H9 (cell line): ENCODE results near the gene CAMK2G. TPM values are rescaled to one million over a fixed set of nuclear protein-coding genes. Genes with fewer than 3 reads are reported as not detected.

Experiments used
- DNase-seq: peaks from one replicate; pipeline ENCODE4 v3.0.0-alpha.2; 2017
- H2AFZ ChIP-seq: one replicate; pipeline ENCODE4 v1.6.1; 2013; ENCODE audit warnings: mild to moderate bottlenecking, low read length, control low read depth, moderate library complexity
- H2AK5ac ChIP-seq: 2 replicates; pipeline ENCODE4 v1.6.1; 2013; ENCODE audit warnings: low read length, control low read depth, mixed read lengths; ENCODE audit not compliant: insufficient read length
- H2BK120ac ChIP-seq: one replicate; pipeline ENCODE4 v1.6.1; 2013; ENCODE audit warnings: low read depth, mild to moderate bottlenecking, low read length, control low read depth, inconsistent platforms; ENCODE audit not compliant: poor library complexity, severe bottlenecking
- H2BK12ac ChIP-seq: 2 replicates; pipeline ENCODE4 v1.6.1; 2013; ENCODE audit warnings: low read length, control low read depth, mixed read lengths, low read depth; ENCODE audit not compliant: insufficient read length
- H2BK15ac ChIP-seq: 2 replicates; pipeline ENCODE4 v1.6.1; 2013; ENCODE audit warnings: low read depth, low read length, control low read depth
- H2BK20ac ChIP-seq: one replicate; pipeline ENCODE4 v1.6.1; 2013; ENCODE audit warnings: low read depth, mild to moderate bottlenecking, low read length, control low read depth, inconsistent platforms; ENCODE audit not compliant: poor library complexity, severe bottlenecking
- H2BK5ac ChIP-seq: 2 replicates; pipeline ENCODE4 v1.6.1; 2013; ENCODE audit warnings: low read length, control low read depth, mixed read lengths; ENCODE audit not compliant: insufficient read length
- H3K14ac ChIP-seq: 2 replicates; pipeline ENCODE4 v1.6.1; 2013; ENCODE audit warnings: low read length, control low read depth; ENCODE audit not compliant: insufficient read depth
- H3K18ac ChIP-seq: 2 replicates; pipeline ENCODE4 v1.6.1; 2013; ENCODE audit warnings: low read depth, mild to moderate bottlenecking, mixed read lengths, low read length, control low read depth; ENCODE audit not compliant: insufficient read length
- H3K23ac ChIP-seq: 2 replicates; pipeline ENCODE4 v1.6.1; 2013; ENCODE audit warnings: low read length, control low read depth, mixed read lengths, low read depth; ENCODE audit not compliant: insufficient read length
- H3K23me2 ChIP-seq: 2 replicates; pipeline ENCODE4 v1.6.1; 2013; ENCODE audit warnings: low read depth, mild to moderate bottlenecking, mixed read lengths, low read length, control low read depth; ENCODE audit not compliant: insufficient read length, poor library complexity, severe bottlenecking
- H3K27ac ChIP-seq: 2 replicates; pipeline ENCODE4 v1.5.1; 2013; ENCODE audit warnings: low read length, control low read depth, mixed read lengths, low read depth; ENCODE audit not compliant: insufficient read length
- H3K27me3 ChIP-seq: 2 replicates; pipeline ENCODE4 v1.6.1; 2013; ENCODE audit warnings: low read length, control low read depth, inconsistent platforms; ENCODE audit not compliant: insufficient read depth
- H3K4ac ChIP-seq: 2 replicates; pipeline ENCODE4 v1.6.1; 2013; ENCODE audit warnings: low read depth, mild to moderate bottlenecking, control low read depth, inconsistent platforms, low read length, moderate library complexity
- H3K4me1 ChIP-seq: 2 replicates; pipeline ENCODE4 v1.6.1; 2013; ENCODE audit warnings: low read length, control low read depth, inconsistent platforms; ENCODE audit not compliant: insufficient read depth
- H3K4me2 ChIP-seq: 2 replicates; pipeline ENCODE4 v1.6.1; 2013; ENCODE audit warnings: low read length, control low read depth, mixed read lengths; ENCODE audit not compliant: insufficient read length, insufficient read depth
- H3K56ac ChIP-seq: 2 replicates; pipeline ENCODE4 v1.6.1; 2013; ENCODE audit warnings: low read depth, mild to moderate bottlenecking, mixed read lengths, low read length, control low read depth; ENCODE audit not compliant: insufficient read length
- H3K79me1 ChIP-seq: 2 replicates; pipeline ENCODE4 v1.6.1; 2013; ENCODE audit warnings: low read depth, mild to moderate bottlenecking, moderate library complexity, low read length, control low read depth, inconsistent platforms; ENCODE audit not compliant: insufficient read depth, poor library complexity, severe bottlenecking
- H3K79me2 ChIP-seq: 2 replicates; pipeline ENCODE4 v1.6.1; 2013; ENCODE audit warnings: low read length, control low read depth, inconsistent platforms; ENCODE audit not compliant: insufficient read depth
- H3K9ac ChIP-seq: 2 replicates; pipeline ENCODE4 v1.6.1; 2013; ENCODE audit warnings: low read length, control low read depth, mixed read lengths; ENCODE audit not compliant: insufficient read length; ENCODE audit errors: extremely low read depth
- H3K9me3 ChIP-seq: one replicate; pipeline ENCODE4 v1.6.1; 2013; ENCODE audit warnings: low read depth, low read length, inconsistent platforms; ENCODE audit not compliant: control insufficient read depth
- H3T11ph ChIP-seq: one replicate; pipeline ENCODE4 v1.6.1; 2013; ENCODE audit warnings: mild to moderate bottlenecking, low read length, control low read depth, inconsistent platforms
- H4K20me1 ChIP-seq: one replicate; pipeline ENCODE4 v1.6.1; 2013; ENCODE audit not compliant: control insufficient read depth, insufficient read length, insufficient read depth
- H4K5ac ChIP-seq: 2 replicates; pipeline ENCODE4 v1.6.1; 2013; ENCODE audit warnings: low read depth, mild to moderate bottlenecking, mixed read lengths, low read length, control low read depth; ENCODE audit not compliant: insufficient read length
- H4K8ac ChIP-seq: replicated peaks from 2 replicates; pipeline ENCODE4 v1.6.1; 2013; ENCODE audit warnings: low read length, control low read depth, mixed read lengths, low read depth; ENCODE audit not compliant: insufficient read length
- H4K91ac ChIP-seq: 2 replicates; pipeline ENCODE4 v1.6.1; 2013; ENCODE audit warnings: low read depth, mild to moderate bottlenecking, moderate library complexity, mixed read lengths, low read length, control low read depth; ENCODE audit not compliant: insufficient read length
- H3K27ac Mint-ChIP-seq, 3 experiments: 2 replicates in 2 of 3; 3 replicates in 1 of 3; pipeline ENCODE4 v1.8.0; 2020 to 2021; ENCODE audit warnings: mixed read lengths in 3 of 3, mild to moderate bottlenecking in 1 of 3, moderate library complexity in 1 of 3
- H3K27me3 Mint-ChIP-seq: 2 replicates; pipeline ENCODE4 v1.8.0; 2021; ENCODE audit warnings: low read depth, mild to moderate bottlenecking, moderate library complexity, mixed read lengths
- H3K36me3 Mint-ChIP-seq, 3 experiments: 2 replicates in 2 of 3; 3 replicates in 1 of 3; pipeline ENCODE4 v1.8.0; 2020 to 2021; ENCODE audit warnings: low read depth in 3 of 3, mixed read lengths in 3 of 3; ENCODE audit not compliant: insufficient read depth in 1 of 3
- H3K4me1 Mint-ChIP-seq, 2 experiments: 2 replicates each; pipeline ENCODE4 v1.8.0; 2020; ENCODE audit warnings: mixed read lengths in 2 of 2
- H3K4me3 Mint-ChIP-seq, 2 experiments: 2 replicates in 1 of 2; 3 replicates in 1 of 2; pipeline ENCODE4 v1.8.0; 2020 to 2021; ENCODE audit warnings: mild to moderate bottlenecking in 2 of 2, mixed read lengths in 2 of 2, moderate library complexity in 1 of 2
- H3K9me3 Mint-ChIP-seq, 2 experiments: 2 replicates in 1 of 2; 3 replicates in 1 of 2; pipeline ENCODE4 v1.8.0; 2020; ENCODE audit warnings: mild to moderate bottlenecking in 2 of 2, mixed read lengths in 2 of 2, moderate library complexity in 1 of 2
- CTCF ChIP-seq: fragments of 200-600 bp; sonication (generic); conservative IDR thresholded peaks from 3 replicates; pipeline ENCODE4 v1.8.0; 2021; ENCODE audit warnings: antibody characterized with exemption, mild to moderate bottlenecking
- WGBS: extraction: QIAGEN DNeasy Blood & Tissue Kit; methylation state at CpG from one replicate; pipeline ENCODE4 v1.1.7; 2013; ENCODE audit warnings: missing lambda C conversion rate, low lambda C conversion rate, mixed read lengths; ENCODE audit not compliant: insufficient read length; ENCODE audit errors: extremely low coverage; 5-methylcytosine and 5-hydroxymethylcytosine counted together
- total RNA-seq: library from RNA; stranded (reverse); gene quantifications from 2 replicates; pipeline ENCODE4 v1.2.1, GENCODE V29; 2021

Gene CAMK2G
- total RNA-seq, 1 experiment from 2014 or later = 31.8 TPM

- Mint-ChIP-seq H3K4me3 (no peak overlapping the region), H3K27ac (0 out of 7 replicates have a peak overlapping the region, but pooled peaks of 1 of the 3 experiments have one; percentile 3), H3K27me3 (no peaks in the 10 kb centered on the region), H3K4me1 (peaks cover 0 to 15% of the 10 kb centered on the region in 2 experiments; a peak in 2 of 4 replicates), H3K9me3 (no peaks in the 10 kb centered on the region), H3K36me3 (peaks cover 25 to 73% (median 57%) of the 10 kb centered on the region in 3 experiments)
- Histone ChIP-seq H2BK15ac (no peak overlapping the region), H3K4me2 (no peak overlapping the region), H3T11ph (no peak overlapping the region), H3K27me3 (no peaks in the 10 kb centered on the region), H3K79me2 (no peaks in the 10 kb centered on the region), H2BK20ac (no peak overlapping the region), H3K9ac (no peak overlapping the region), H2AK5ac (no peak overlapping the region), H3K23me2 (no peaks in the 10 kb centered on the region), H3K14ac (no peak overlapping the region), H2AFZ (no peak overlapping the region), H2BK5ac (no peak overlapping the region), H3K18ac (no peak overlapping the region), H3K23ac (no peak overlapping the region), H4K91ac (no peak overlapping the region), H2BK120ac (no peak overlapping the region), H3K4ac (no peak overlapping the region), H4K20me1 (no peaks in the 10 kb centered on the region), H4K5ac (no peak overlapping the region), H3K9me3 (no peaks in the 10 kb centered on the region), H3K4me1 (no peaks in the 10 kb centered on the region), H3K79me1 (no peaks in the 10 kb centered on the region), H4K8ac (no peak overlapping the region), H3K27ac (no peak overlapping the region), H3K56ac (no peak overlapping the region), H2BK12ac (no peak overlapping the region)
- TF ChIP-seq CTCF = no peak
- no CpG with 5 or more reads among the region's 11 CpGs for whole genome bisulfite sequencing
- no peak for DNase-seq
Measured at GRCh38 chr10:73842349-73842748, 32.0 kb downstream of the CAMK2G start.
